Keratinocyte (primary cell): ENCODE measurements around the gene OSTF1. TPM values are rescaled to one million over a fixed set of nuclear protein-coding genes. Genes with fewer than 3 reads are reported as not detected.

ENCODE experiments used
- DNase-seq: peaks from one replicate; pipeline ENCODE4 v3.0.0-alpha.2; 2011; ENCODE audit warnings: low read depth, missing footprints, low spot score
- FAIRE-seq: peaks from 2 replicates; lab custom pipeline; 2011; peaks lifted over from hg19 to GRCh38; lab: Jason Lieb, UNC
- H2AFZ ChIP-seq: 2 replicates; pipeline ENCODE4 v1.6.0; 2012; ENCODE audit warnings: low read length, control low read depth, inconsistent platforms; ENCODE audit not compliant: control insufficient read depth
- H3K27ac ChIP-seq: 2 replicates; pipeline ENCODE4 v1.5.1; 2011; ENCODE audit warnings: low read length; ENCODE audit not compliant: control insufficient read depth, insufficient read depth
- H3K27me3 ChIP-seq: 3 replicates; pipeline ENCODE4 v1.6.0; 2011; ENCODE audit warnings: low read length; ENCODE audit not compliant: control insufficient read depth, insufficient read depth; ENCODE audit errors: extremely low read depth
- H3K36me3 ChIP-seq, 2 experiments: 2 replicates in 1 of 2; 3 replicates in 1 of 2; pipeline ENCODE4 v1.5.1; 2011; ENCODE audit warnings: low read length in 2 of 2, mild to moderate bottlenecking in 1 of 2; ENCODE audit not compliant: control insufficient read depth in 2 of 2, insufficient read depth in 2 of 2; ENCODE audit errors: extremely low read depth in 1 of 2
- H3K4me1 ChIP-seq: 3 replicates; pipeline ENCODE4 v1.5.1; 2011; ENCODE audit warnings: low read length; ENCODE audit not compliant: control insufficient read depth, insufficient read depth; ENCODE audit errors: extremely low read depth
- H3K4me2 ChIP-seq: 3 replicates; pipeline ENCODE4 v1.6.0; 2011; ENCODE audit warnings: low read depth, low read length; ENCODE audit not compliant: control insufficient read depth, insufficient read depth; ENCODE audit errors: extremely low read depth
- H3K4me3 ChIP-seq, 3 experiments: fragments of 200-600 bp in 1 of 3; sonication (generic) in 1 of 3; 2 replicates in 2 of 3; 3 replicates in 1 of 3; pipeline ENCODE4 v1.5.1; 2011 to 2016; ENCODE audit warnings: low read length in 3 of 3, mild to moderate bottlenecking in 3 of 3, control low read depth in 2 of 3, inconsistent platforms in 1 of 3, low read depth in 1 of 3, mixed read lengths in 1 of 3, mixed run types in 1 of 3, moderate library complexity in 1 of 3; ENCODE audit not compliant: control insufficient read depth in 2 of 3, insufficient read depth in 2 of 3; ENCODE audit errors: extremely low read depth in 1 of 3
- H3K79me2 ChIP-seq: 2 replicates; pipeline ENCODE4 v1.6.0; 2012; ENCODE audit warnings: low read length; ENCODE audit not compliant: control insufficient read depth, insufficient read depth
- H3K9ac ChIP-seq: 3 replicates; pipeline ENCODE4 v1.6.0; 2011; ENCODE audit warnings: low read length; ENCODE audit not compliant: control insufficient read depth, insufficient read depth; ENCODE audit errors: extremely low read depth
- H3K9me1 ChIP-seq: 3 replicates; pipeline ENCODE4 v1.6.0; 2011; ENCODE audit warnings: low read length; ENCODE audit not compliant: control insufficient read depth, insufficient read depth; ENCODE audit errors: extremely low read depth
- H3K9me3 ChIP-seq: 2 replicates; pipeline ENCODE4 v1.5.1; 2012; ENCODE audit warnings: low read depth, low read length; ENCODE audit not compliant: control insufficient read depth
- H4K20me1 ChIP-seq: 3 replicates; pipeline ENCODE4 v1.6.0; 2011; ENCODE audit warnings: low read length; ENCODE audit not compliant: control insufficient read depth, insufficient read depth; ENCODE audit errors: extremely low read depth
- CTCF ChIP-seq, 3 experiments: IDR thresholded peaks in 1 of 3; conservative IDR thresholded peaks in 1 of 3; optimal IDR thresholded peaks in 1 of 3; 2 replicates in 2 of 3; 3 replicates in 1 of 3; pipeline versions ENCODE3 to v1.5.1; 2011; ENCODE audit warnings: low read length in 3 of 3, mild to moderate bottlenecking in 3 of 3, moderate library complexity in 2 of 3, control low read depth in 1 of 3, inconsistent platforms in 1 of 3; ENCODE audit not compliant: insufficient read depth in 2 of 3; ENCODE audit errors: extremely low read depth in 1 of 3
- EZH2 ChIP-seq: IDR thresholded peaks from one replicate; pipeline ENCODE4 v1.6.1; 2012; ENCODE audit warnings: inconsistent platforms, mild to moderate bottlenecking, low read length, moderate library complexity
- dilution Hi-C: fragments of 300-500 bp; cut with MboI; formaldehyde crosslinking; loops from one replicate; pipeline ENCODE4 v1.7.0; 2020; ENCODE audit warnings: low sequenced_read_pairs; ENCODE audit not compliant: extremely low pct_ligation_motif_present
- polyA plus RNA-seq, 5 experiments: library from polyadenylated mRNA; depleted of rRNA in 3 of 5; stranded (reverse) in 3 of 5; stranded (forward) in 1 of 5; unstranded in 1 of 5; fragments of >200 nt; gene quantifications; 1 replicate in 1 of 5; 2 replicates in 3 of 5; 3 replicates in 1 of 5; pipeline versions ENCODE4 v1.2.1 to v1.2.3, GENCODE V29; 2011 to 2012; ENCODE audit warnings: missing spikeins in 2 of 5, low read depth in 1 of 5, low replicate concordance in 1 of 5

Gene OSTF1
- polyA plus RNA-seq, 1 donor (not counting 4 experiments of a cell fraction or from before 2014, with no cell fraction given), result 39.2 TPM

GRCh38 chr9:75111019-75111622, 22.8 kb downstream of the OSTF1 start:
- peak; percentile 25 for DNase-seq
- Histone ChIP-seq H3K9me3 (no peaks in the 10 kb centered on the region), H3K36me3 (no peaks in the 10 kb centered on the region), H2AFZ (no peak overlapping the region), H3K27ac (peak overlapping the region; percentile 47), H3K4me3 (no peak overlapping the region), H3K27me3 (no peaks in the 10 kb centered on the region), H3K9ac (no peak overlapping the region), H3K79me2 (peaks cover 51% of the 10 kb centered on the region), H3K4me2 (peak overlapping the region; percentile 17), H4K20me1 (no peaks in the 10 kb centered on the region), H3K4me1 (peaks cover 16% of the 10 kb centered on the region), H3K9me1 (no peaks in the 10 kb centered on the region)
- peak; percentile 70 for FAIRE-seq
- TF ChIP-seq EZH2, result no peak
- no peak for TF ChIP-seq CTCF (optimal IDR thresholded peaks at IDR 0.05 in 1 of 3, IDR thresholded peaks at IDR 0.05 in 1 of 3, conservative IDR thresholded peaks at IDR 0.05 in 1 of 3; ENCODE audit: extremely low read depth in 1 of 3, insufficient read depth in 2 of 3, low read length in 3 of 3)
- dilution Hi-C loops, result no loop called here

DNA sequence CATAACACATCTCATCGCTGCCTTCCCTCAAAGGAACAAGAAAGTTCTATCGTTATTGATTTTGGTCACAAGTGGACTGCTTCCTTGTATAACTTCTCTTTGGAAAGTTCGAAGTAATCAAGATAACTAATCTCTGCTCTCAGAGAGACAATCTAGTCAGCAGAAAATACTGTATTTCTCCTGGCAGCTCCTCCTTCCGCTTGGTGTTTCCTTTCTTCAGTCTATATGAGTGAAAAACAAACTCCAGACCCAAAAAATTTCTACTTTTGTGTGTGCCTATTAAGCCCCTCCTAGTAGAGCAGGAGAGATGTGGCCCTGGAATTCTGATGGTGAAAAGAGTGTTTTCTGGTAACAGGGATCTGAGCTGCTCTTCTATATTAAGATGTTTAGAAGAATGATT, 24.5 kb downstream of the OSTF1 start:
- Histone ChIP-seq H4K20me1 (no peaks in the 10 kb centered on the region), H3K9ac (no peak overlapping the region), H3K9me3 (no peaks in the 10 kb centered on the region), H3K36me3 (peaks cover 0 to 3% of the 10 kb centered on the region in 2 experiments), H3K27me3 (no peaks in the 10 kb centered on the region), H3K4me2 (no peak overlapping the region), H3K79me2 (peaks cover 54% of the 10 kb centered on the region), H3K4me3 (no peak overlapping the region), H3K4me1 (peaks cover 16% of the 10 kb centered on the region), H2AFZ (no peak overlapping the region), H3K27ac (no peak overlapping the region), H3K9me1 (no peaks in the 10 kb centered on the region)
- dilution Hi-C loops, result no loop called here
- no peak for FAIRE-seq
- DNase-seq, result no peak
- TF ChIP-seq EZH2 (no peak), CTCF (optimal IDR thresholded peaks at IDR 0.05 in 1 of 3, IDR thresholded peaks at IDR 0.05 in 1 of 3, conservative IDR thresholded peaks at IDR 0.05 in 1 of 3; ENCODE audit: extremely low read depth in 1 of 3, insufficient read depth in 2 of 3, low read length in 3 of 3) (no peak)
